RWPE2 (cell line): ENCODE results near the gene ITSN1.
"Not testable (repeated sequence)": the region's sequence is repeated elsewhere in the genome, so short reads cannot be mapped to it uniquely, and the experiment has no call there.

Experiments used
- ATAC-seq: fragments of 200-7000 bp; cut with Tn5 transposase; 3 replicates; pipeline ENCODE4 v1.9.1; 2021; ENCODE audit warnings: low read depth
- DNase-seq: peaks from one replicate; pipeline ENCODE4 v3.0.0-alpha.2; 2020; ENCODE audit warnings: low spot score
- H3K27ac ChIP-seq: fragments of 450-650 bp; 2 replicates; pipeline ENCODE4 v1.5.1; 2017; ENCODE audit warnings: mild to moderate bottlenecking; ENCODE audit not compliant: poor library complexity, severe bottlenecking
- H3K27me3 ChIP-seq: fragments of 250-450 bp; sonication (Bioruptor Pico); 2 replicates; pipeline ENCODE4 v1.5.1; 2021; ENCODE audit warnings: mild to moderate bottlenecking, moderate library complexity; ENCODE audit not compliant: insufficient read depth, poor library complexity, severe bottlenecking
- H3K36me3 ChIP-seq: fragments of 250-450 bp; sonication (Bioruptor Pico); 2 replicates; pipeline ENCODE4 v1.5.1; 2020; ENCODE audit warnings: low read depth, mild to moderate bottlenecking, moderate library complexity
- H3K4me1 ChIP-seq: fragments of 250-450 bp; sonication (Bioruptor Pico); 2 replicates; pipeline ENCODE4 v1.5.1; 2021; ENCODE audit warnings: mild to moderate bottlenecking, moderate library complexity; ENCODE audit not compliant: insufficient read depth, poor library complexity, severe bottlenecking
- H3K4me3 ChIP-seq: fragments of 250-450 bp; sonication (Bioruptor Pico); 2 replicates; pipeline ENCODE4 v1.5.1; 2021; ENCODE audit warnings: mild to moderate bottlenecking, moderate library complexity; ENCODE audit not compliant: severe bottlenecking
- H3K9me3 ChIP-seq: fragments of 250-450 bp; sonication (Bioruptor Pico); 2 replicates; pipeline ENCODE4 v1.5.1; 2021; ENCODE audit warnings: mild to moderate bottlenecking, moderate library complexity; ENCODE audit not compliant: severe bottlenecking
- TF ChIP-seq, protein P1 (sequence below): fragments of 450-650 bp; IDR thresholded peaks from one replicate; pipeline ENCODE4 v1.5.1; 2017; ENCODE audit warnings: mild to moderate bottlenecking, moderate library complexity; ENCODE audit not compliant: poor library complexity, severe bottlenecking

The ITSN1 gene

DNA sequence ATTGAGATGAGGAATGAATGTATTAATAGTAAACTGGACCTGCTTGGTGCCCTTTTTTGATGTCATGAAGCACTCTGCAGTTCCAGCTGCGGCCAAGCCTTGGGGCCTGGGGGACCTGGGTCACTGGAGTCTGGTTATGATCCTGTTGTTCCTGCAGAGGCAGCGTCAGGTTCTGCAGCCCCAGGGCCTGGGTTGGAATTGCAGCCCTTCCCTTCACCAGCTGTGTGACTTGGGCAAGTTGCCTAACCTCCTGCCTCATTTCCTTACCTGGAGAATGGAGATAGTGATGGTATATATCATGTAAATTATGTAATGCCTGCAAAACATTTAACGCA, 282.4 kb downstream of the ITSN1 start:
- H3K27ac ChIP-seq = no peak overlapping the region
- TF ChIP-seq, protein P1, sequence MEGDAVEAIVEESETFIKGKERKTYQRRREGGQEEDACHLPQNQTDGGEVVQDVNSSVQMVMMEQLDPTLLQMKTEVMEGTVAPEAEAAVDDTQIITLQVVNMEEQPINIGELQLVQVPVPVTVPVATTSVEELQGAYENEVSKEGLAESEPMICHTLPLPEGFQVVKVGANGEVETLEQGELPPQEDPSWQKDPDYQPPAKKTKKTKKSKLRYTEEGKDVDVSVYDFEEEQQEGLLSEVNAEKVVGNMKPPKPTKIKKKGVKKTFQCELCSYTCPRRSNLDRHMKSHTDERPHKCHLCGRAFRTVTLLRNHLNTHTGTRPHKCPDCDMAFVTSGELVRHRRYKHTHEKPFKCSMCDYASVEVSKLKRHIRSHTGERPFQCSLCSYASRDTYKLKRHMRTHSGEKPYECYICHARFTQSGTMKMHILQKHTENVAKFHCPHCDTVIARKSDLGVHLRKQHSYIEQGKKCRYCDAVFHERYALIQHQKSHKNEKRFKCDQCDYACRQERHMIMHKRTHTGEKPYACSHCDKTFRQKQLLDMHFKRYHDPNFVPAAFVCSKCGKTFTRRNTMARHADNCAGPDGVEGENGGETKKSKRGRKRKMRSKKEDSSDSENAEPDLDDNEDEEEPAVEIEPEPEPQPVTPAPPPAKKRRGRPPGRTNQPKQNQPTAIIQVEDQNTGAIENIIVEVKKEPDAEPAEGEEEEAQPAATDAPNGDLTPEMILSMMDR = no peak
- ATAC-seq (peak; percentile 33; the same call in 1 of the 3 replicates), DNase-seq (no peak)
- H3K4me3 ChIP-seq = no peak overlapping the region
- H3K9me3 ChIP-seq = no peaks in the 10 kb centered on the region
- no peaks in the 10 kb centered on the region for H3K27me3 ChIP-seq
- peaks cover 2% of the 10 kb centered on the region for H3K4me1 ChIP-seq
- no peaks in the 10 kb centered on the region for H3K36me3 ChIP-seq

GRCh38 chr21:33926248-33926647, 283.9 kb downstream of the ITSN1 start:
- H3K27ac ChIP-seq, H3K36me3 ChIP-seq, H3K9me3 ChIP-seq, H3K4me1 ChIP-seq, H3K27me3 ChIP-seq, ATAC-seq, H3K4me3 ChIP-seq, DNase-seq: not testable (repeated sequence)

DNA sequence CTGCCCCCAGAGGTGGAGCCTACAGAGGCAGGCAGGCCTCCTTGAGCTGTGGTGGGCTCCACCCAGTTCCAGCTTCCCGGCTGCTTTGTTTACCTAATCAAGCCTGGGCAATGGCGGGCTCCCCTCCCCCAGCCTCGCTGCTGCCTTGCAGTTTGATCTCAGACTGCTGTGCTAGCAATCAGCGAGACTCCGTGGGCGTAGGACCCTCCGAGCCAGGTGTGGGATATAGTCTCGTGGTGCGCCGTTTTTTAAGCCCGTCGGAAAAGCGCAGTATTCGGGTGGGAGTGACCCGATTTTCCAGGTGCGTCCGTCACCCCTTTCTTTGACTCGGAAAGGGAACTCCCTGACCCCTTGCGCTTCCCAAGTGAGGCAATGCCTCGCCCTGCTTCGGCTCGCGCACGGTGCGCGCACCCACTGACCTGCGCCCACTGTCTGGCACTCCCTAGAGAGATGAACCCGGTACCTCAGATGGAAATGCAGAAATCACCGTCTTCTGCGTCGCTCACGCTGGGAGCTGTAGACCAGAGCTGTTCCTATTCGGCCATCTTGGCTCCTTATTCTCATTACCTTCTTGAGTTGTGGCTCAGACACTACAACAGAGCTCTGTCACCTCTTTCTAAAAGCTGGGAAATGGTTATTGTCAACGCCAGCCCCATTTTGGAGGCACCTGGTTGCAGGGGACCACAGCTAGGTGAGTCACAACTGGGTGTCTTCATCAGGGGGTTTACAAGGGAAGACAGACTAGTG, 288.9 kb downstream of the ITSN1 start:
- not testable (repeated sequence) for H3K36me3 ChIP-seq, H3K9me3 ChIP-seq, DNase-seq, H3K27me3 ChIP-seq, H3K4me1 ChIP-seq
- ATAC-seq = peak; percentile 66
- peak overlapping the region; percentile 33 for H3K4me3 ChIP-seq
- peak overlapping the region; percentile 71 for H3K27ac ChIP-seq

GRCh38 chr21:33931799-33932390, 289.6 kb downstream of the ITSN1 start:
- Histone ChIP-seq H3K9me3 (no peaks in the 10 kb centered on the region), H3K27me3 (no peaks in the 10 kb centered on the region), H3K4me3 (peak overlapping the region; percentile 33), H3K36me3 (no peaks in the 10 kb centered on the region), H3K4me1 (no peaks in the 10 kb centered on the region), H3K27ac (peak overlapping the region; percentile 71)
- TF ChIP-seq, protein P1 = no peak
- ATAC-seq = no peak
- no peak for DNase-seq

DNA sequence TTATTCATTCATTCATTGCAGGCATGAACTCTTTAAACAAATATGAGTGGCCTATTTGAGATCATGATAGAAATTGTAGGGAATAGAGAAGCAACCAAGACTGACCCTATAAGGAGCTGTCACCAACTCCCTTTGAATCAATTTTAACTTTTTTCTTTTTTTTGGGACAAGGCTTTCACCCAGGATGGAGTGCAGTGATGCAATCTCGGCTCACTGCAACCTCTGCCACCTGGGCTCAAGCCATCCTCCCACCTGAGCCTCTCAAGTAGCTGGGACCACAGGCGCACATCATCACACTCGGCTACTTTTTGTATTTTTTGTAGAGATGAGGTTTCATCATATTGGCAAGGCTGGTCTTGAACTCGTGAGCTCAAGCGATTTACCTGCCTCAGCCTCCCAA, 290.4 kb downstream of the ITSN1 start:
- Histone ChIP-seq H3K27me3 (no peaks in the 10 kb centered on the region), H3K36me3 (no peaks in the 10 kb centered on the region), H3K27ac (no peak overlapping the region), H3K4me3 (peak overlapping the region; percentile 33), H3K9me3 (no peaks in the 10 kb centered on the region), H3K4me1 (no peaks in the 10 kb centered on the region)
- ATAC-seq (no peak), DNase-seq (no peak)
- TF ChIP-seq, protein P1 = no peak
